HUES64 (cell line): ENCODE measurements around the gene MYO3B.
"Not testable (repeated sequence)": the region's sequence is repeated elsewhere in the genome, so short reads cannot be mapped to it uniquely, and the experiment has no call there.

Experiments
- H3K27ac ChIP-seq: 2 replicates; pipeline ENCODE4 v1.7.0; 2013; ENCODE audit warnings: low read depth, low read length, inconsistent platforms
- H3K27me3 ChIP-seq: 2 replicates; pipeline ENCODE4 v1.6.1; 2013; ENCODE audit warnings: mild to moderate bottlenecking, low read length; ENCODE audit not compliant: insufficient read depth
- H3K36me3 ChIP-seq: 2 replicates; pipeline ENCODE4 v1.6.1; 2013; ENCODE audit warnings: mild to moderate bottlenecking, low read length; ENCODE audit not compliant: insufficient read depth
- H3K4me1 ChIP-seq: 2 replicates; pipeline ENCODE4 v1.6.1; 2013; ENCODE audit warnings: mild to moderate bottlenecking, low read length, moderate library complexity; ENCODE audit not compliant: insufficient read depth
- H3K4me3 ChIP-seq: 2 replicates; pipeline ENCODE4 v1.5.1; 2013; ENCODE audit warnings: mild to moderate bottlenecking, low read length, moderate library complexity
- H3K9ac ChIP-seq: 2 replicates; pipeline ENCODE4 v1.6.1; 2013; ENCODE audit warnings: mild to moderate bottlenecking, low read depth, low read length
- H3K9me3 ChIP-seq: 2 replicates; pipeline ENCODE4 v1.6.1; 2013; ENCODE audit warnings: low read depth, low read length; ENCODE audit not compliant: insufficient read depth
- WGBS: fragments of 150-250, 120-280 bp; methylation state at CpG from one replicate; pipeline ENCODE4 v1.1.7; 2013; ENCODE audit warnings: missing lambda C conversion rate; 5-methylcytosine and 5-hydroxymethylcytosine counted together

The MYO3B gene

DNA sequence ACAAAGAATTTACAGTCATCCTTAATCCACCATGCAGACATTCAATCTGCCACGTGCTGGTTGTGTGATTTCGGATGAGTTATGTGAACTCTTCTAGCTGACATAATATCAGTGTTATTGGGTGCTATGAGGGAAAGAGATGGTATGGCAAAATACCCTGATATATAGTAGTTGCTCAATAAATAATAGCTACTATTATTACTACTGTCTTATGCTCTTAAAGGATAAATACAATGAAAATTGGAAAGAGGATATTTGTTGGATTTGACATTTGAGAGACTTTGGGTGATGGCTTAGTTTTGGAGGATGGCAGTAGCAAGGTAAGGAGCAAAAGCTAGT lies 86.5 kb downstream of the MYO3B start:
- Histone ChIP-seq H3K9ac (no peak overlapping the region), H3K9me3 (peaks cover 10% of the 10 kb centered on the region; the same call in 1 of the 2 replicates), H3K27me3 (no peaks in the 10 kb centered on the region), H3K4me1 (no peaks in the 10 kb centered on the region), H3K4me3 (no peak overlapping the region), H3K27ac (no peak overlapping the region; the same call in 1 of the 2 replicates), H3K36me3 (no peaks in the 10 kb centered on the region)
- WGBS, result 90% methylated on average over 2 of the region's 2 CpGs

- Histone ChIP-seq H3K36me3 (no peaks in the 10 kb centered on the region), H3K27ac (no peak overlapping the region), H3K9ac (no peak overlapping the region), H3K4me1 (no peaks in the 10 kb centered on the region), H3K9me3 (peaks cover 10% of the 10 kb centered on the region; the same call in 1 of the 2 replicates), H3K4me3 (no peak overlapping the region), H3K27me3 (no peaks in the 10 kb centered on the region)
Observed at GRCh38 chr2:170264865-170265264, 86.9 kb downstream of the MYO3B start.

GRCh38 chr2:170265321-170265720 lies 87.4 kb downstream of the MYO3B start:
- Histone ChIP-seq H3K9me3 (peaks cover 10% of the 10 kb centered on the region; the same call in 1 of the 2 replicates), H3K9ac (no peak overlapping the region), H3K27ac (no peak overlapping the region), H3K4me1 (no peaks in the 10 kb centered on the region), H3K36me3 (no peaks in the 10 kb centered on the region), H3K4me3 (no peak overlapping the region), H3K27me3 (no peaks in the 10 kb centered on the region)

DNA sequence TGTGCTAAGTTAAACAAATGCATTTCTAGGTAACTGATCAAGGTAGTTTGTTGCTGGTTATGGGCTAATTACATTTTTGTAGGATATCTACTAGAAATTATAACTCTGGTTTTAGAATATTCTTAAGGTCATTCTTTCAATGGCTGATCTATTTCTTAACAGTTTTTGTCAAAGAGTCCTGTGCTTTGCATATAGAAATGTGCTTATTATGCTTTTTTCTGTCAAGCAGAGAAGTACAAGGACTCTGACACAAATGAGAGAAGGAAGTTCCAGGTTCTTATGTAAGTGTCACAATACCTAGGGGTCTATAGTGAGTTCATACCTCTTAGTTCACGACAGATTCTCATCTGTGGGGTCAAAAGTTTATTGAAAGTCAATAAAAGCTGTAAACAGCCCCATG lies 88.4 kb downstream of the MYO3B start:
- Histone ChIP-seq H3K27ac (no peak overlapping the region), H3K9me3 (peaks cover 10% of the 10 kb centered on the region; the same call in 1 of the 2 replicates), H3K36me3 (no peaks in the 10 kb centered on the region), H3K9ac (no peak overlapping the region), H3K27me3 (no peaks in the 10 kb centered on the region), H3K4me1 (no peaks in the 10 kb centered on the region), H3K4me3 (no peak overlapping the region)
- 93% methylated on average over 1 of the region's 1 CpG for WGBS

GRCh38 chr2:170267071-170267470 lies 89.1 kb downstream of the MYO3B start:
- H3K27me3 ChIP-seq, result no peaks in the 10 kb centered on the region

DNA sequence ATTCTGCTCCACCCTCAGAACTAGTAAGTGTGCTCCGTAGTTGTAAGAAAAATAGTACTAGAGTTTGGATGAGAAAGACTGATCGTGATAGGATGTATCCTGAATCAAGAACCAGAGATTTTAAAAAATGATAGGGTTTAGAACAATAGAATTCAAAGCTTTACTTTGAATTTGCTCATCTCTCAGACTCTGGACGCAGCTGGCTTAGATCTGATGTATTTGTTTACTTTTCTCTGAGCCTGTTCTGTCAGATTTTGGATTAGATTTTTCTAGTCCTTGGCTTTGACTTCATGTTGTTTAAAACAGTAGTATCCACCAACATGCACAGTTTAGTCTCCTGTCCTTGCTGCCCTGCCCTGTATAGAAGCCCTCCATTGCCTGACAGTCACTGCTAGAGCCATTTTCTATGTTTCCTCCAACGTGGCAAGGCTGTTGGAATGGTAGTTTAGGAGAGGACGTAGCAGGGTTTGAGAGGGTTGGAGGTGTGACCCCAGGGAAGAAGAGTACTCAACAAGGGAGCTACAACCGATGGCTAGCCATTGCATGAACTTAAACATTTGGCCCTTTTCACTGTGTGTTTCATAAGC lies 92.4 kb downstream of the MYO3B start:
- no peak overlapping the region for H3K9ac ChIP-seq
- no peak overlapping the region for H3K4me3 ChIP-seq
- no peaks in the 10 kb centered on the region for H3K9me3 ChIP-seq
- H3K4me1 ChIP-seq, result no peaks in the 10 kb centered on the region
- no peaks in the 10 kb centered on the region for H3K36me3 ChIP-seq
- no peak overlapping the region for H3K27ac ChIP-seq
- no peaks in the 10 kb centered on the region for H3K27me3 ChIP-seq
- 91% methylated on average over 6 of the region's 6 CpGs for WGBS

More at GRCh38 chr2:170267071-170267470, 89.1 kb downstream of the MYO3B start:
- peaks cover 10% of the 10 kb centered on the region; the same call in 1 of the 2 replicates for H3K9me3 ChIP-seq
- H3K27ac ChIP-seq, result no peak overlapping the region
- H3K4me1 ChIP-seq, result no peaks in the 10 kb centered on the region
- H3K9ac ChIP-seq, result no peak overlapping the region
- no peak overlapping the region for H3K4me3 ChIP-seq
- H3K36me3 ChIP-seq, result no peaks in the 10 kb centered on the region

DNA sequence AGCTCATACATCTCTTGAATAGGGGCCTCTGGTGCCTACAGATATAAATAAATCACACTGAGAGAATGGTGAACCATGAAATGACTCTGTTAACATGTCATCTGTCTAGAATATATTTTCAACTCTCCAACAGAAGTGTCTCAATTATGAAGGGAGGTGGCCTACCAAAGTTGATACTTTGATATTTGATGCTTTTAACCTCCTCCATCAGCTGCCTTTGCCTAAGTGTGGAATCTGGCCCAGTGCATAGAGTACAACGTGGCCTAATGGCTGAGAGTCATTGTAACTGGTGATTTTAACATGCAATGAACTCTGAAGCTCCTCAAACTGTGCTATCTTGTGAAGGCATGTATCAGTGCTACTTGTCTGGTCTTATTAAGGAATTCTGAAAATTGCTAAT lies 93.4 kb downstream of the MYO3B start:
- no peaks in the 10 kb centered on the region for H3K4me1 ChIP-seq
- no peaks in the 10 kb centered on the region for H3K9me3 ChIP-seq
- H3K9ac ChIP-seq, result no peak overlapping the region
- no peaks in the 10 kb centered on the region for H3K27me3 ChIP-seq
- no peaks in the 10 kb centered on the region for H3K36me3 ChIP-seq
- H3K4me3 ChIP-seq, result no peak overlapping the region
- WGBS, result 93% methylated on average over 1 of the region's 1 CpG
- no peak overlapping the region for H3K27ac ChIP-seq

DNA sequence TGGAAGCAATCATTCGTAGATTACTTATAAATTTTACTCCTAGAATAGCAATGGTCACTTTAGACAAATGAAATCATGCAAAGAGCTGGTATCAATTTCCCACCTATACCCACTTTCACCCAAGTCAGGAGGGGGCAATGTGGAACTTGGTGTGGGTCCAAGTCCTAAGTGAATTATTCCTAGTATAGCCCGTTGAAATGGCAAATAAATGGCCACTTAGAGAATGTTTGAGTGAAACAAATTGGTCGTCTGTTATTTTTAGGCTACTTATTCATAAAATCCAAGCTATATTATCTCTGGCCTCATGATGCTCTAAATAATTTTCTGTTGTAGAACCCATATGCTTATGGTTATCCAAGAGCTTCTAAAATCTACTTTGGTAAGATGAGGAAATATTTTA lies 98.1 kb downstream of the MYO3B start:
- Histone ChIP-seq H3K4me1 (no peaks in the 10 kb centered on the region), H3K27ac (no peak overlapping the region), H3K9ac (no peak overlapping the region), H3K9me3 (no peaks in the 10 kb centered on the region), H3K27me3 (no peaks in the 10 kb centered on the region), H3K36me3 (no peaks in the 10 kb centered on the region), H3K4me3 (no peak overlapping the region)
- 96% methylated on average over 3 of the region's 3 CpGs for WGBS

DNA sequence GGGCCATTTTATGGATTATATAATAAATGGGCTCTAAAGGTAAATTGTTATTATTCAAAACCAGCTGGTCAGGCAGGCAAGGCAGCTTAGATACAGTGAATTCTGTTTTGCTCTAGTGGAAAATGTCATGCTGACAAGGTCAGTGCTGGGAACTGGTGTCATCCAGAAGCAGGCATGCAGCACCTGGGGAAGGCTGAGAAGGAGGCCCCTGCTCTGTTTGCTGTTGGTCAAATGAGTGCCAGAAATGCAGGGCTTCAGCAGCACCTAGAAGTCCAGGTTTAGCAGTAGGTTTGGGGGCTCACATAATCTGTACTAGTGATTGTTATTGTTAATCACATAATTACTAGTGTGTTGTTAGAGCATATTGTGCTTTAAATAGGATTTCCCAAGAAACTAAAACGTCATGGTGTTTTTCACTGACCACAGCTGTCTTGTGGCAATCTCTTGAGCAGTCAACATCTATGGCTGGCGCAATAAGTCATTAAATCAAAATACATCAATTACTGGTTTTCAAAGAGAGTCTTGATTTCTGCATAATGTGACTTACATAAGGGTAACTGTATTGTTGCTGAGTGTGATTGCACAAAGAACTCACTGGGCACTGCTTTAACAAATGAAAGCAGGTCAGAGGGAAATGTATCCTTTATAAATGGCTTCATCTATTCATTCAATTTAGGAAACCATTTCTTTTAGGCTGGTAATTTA lies 99.1 kb downstream of the MYO3B start:
- H3K4me1 ChIP-seq, result no peaks in the 10 kb centered on the region
- no peak overlapping the region for H3K4me3 ChIP-seq
- H3K36me3 ChIP-seq, result no peaks in the 10 kb centered on the region
- WGBS, result 90% methylated on average over 2 of the region's 2 CpGs
- no peak overlapping the region for H3K27ac ChIP-seq
- no peaks in the 10 kb centered on the region for H3K9me3 ChIP-seq
- no peak overlapping the region for H3K9ac ChIP-seq
- H3K27me3 ChIP-seq, result no peaks in the 10 kb centered on the region

GRCh38 chr2:170277951-170278350 lies 100.0 kb downstream of the MYO3B start:
- Histone ChIP-seq H3K4me1 (no peaks in the 10 kb centered on the region), H3K36me3 (no peaks in the 10 kb centered on the region), H3K27me3 (no peaks in the 10 kb centered on the region), H3K9me3 (no peaks in the 10 kb centered on the region), H3K4me3 (no peak overlapping the region), H3K27ac (no peak overlapping the region), H3K9ac (no peak overlapping the region)
- 92% methylated on average over 1 of the region's 2 CpGs for WGBS

- not testable (repeated sequence) for H3K4me1 ChIP-seq, H3K27ac ChIP-seq, H3K9me3 ChIP-seq, H3K36me3 ChIP-seq, H3K4me3 ChIP-seq, H3K27me3 ChIP-seq, H3K9ac ChIP-seq
- WGBS, result no CpG with 5 or more reads among the region's 2 CpGs
Observed at GRCh38 chr2:170279615-170280014, 101.7 kb downstream of the MYO3B start.

- Histone ChIP-seq H3K4me1 (no peaks in the 10 kb centered on the region), H3K27ac (no peak overlapping the region), H3K9me3 (peaks cover 4% of the 10 kb centered on the region; the same call in 1 of the 2 replicates), H3K4me3 (no peak overlapping the region), H3K27me3 (no peaks in the 10 kb centered on the region), H3K36me3 (no peaks in the 10 kb centered on the region), H3K9ac (no peak overlapping the region)
- 26% methylated on average over 3 of the region's 3 CpGs for WGBS
Observed at GRCh38 chr2:170282851-170283250, 104.9 kb downstream of the MYO3B start.
